Measurements from ENCODE around the gene RBM14. TPM values are rescaled to one million over a fixed set of nuclear protein-coding genes. Genes with fewer than 3 reads are reported as not detected.

The RBM14 gene
- total RNA-seq, 1 experiment from 2014 or later: 160 TPM

Other genes with a start within 250 kb of the RBM14 start
- gene SLC29A2, start 244.9 kb upstream of the RBM14 start, total RNA-seq (2022): 30.3 and 32.0 TPM in 2 replicates
- gene NPAS4, start 195.6 kb upstream of the RBM14 start, total RNA-seq (2022): not detected in 2 replicates
- 201 and 206 TPM in 2 replicates for gene MRPL11, start 177.8 kb upstream of the RBM14 start, total RNA-seq (2022)
- gene PELI3, start 149.7 kb upstream of the RBM14 start, total RNA-seq (2022): 21.0 and 21.1 TPM in 2 replicates
- 106 TPM in 2 replicates for gene DPP3, start 136.2 kb upstream of the RBM14 start, total RNA-seq (2022)
- 47.1 and 50.0 TPM in 2 replicates for gene BBS1, start 106.0 kb upstream of the RBM14 start, total RNA-seq (2022)
- 25.1 and 26.9 TPM in 2 replicates for gene ZDHHC24, start 70.6 kb upstream of the RBM14 start, total RNA-seq (2022)
- gene ACTN3, start 69.7 kb upstream of the RBM14 start, total RNA-seq (2022): 0.16 TPM in 1 of 2 replicates, not detected in the other
- not detected in 2 replicates for gene CTSF, start 48.0 kb upstream of the RBM14 start, total RNA-seq (2022)
- gene CCDC87, start 23.6 kb upstream of the RBM14 start, total RNA-seq (2022): 1.0 TPM in 2 replicates
- 52.9 and 54.0 TPM in 2 replicates for gene CCS, start 23.4 kb upstream of the RBM14 start, total RNA-seq (2022)
- gene RBM4, start 22.1 kb downstream of the RBM14 start, total RNA-seq (2022): 257 and 273 TPM in 2 replicates
- 39.8 and 45.8 TPM in 2 replicates for gene RBM4B, start 61.3 kb downstream of the RBM14 start, total RNA-seq (2022)
- 37.6 and 45.0 TPM in 2 replicates for gene SPTBN2, start 112.6 kb downstream of the RBM14 start, total RNA-seq (2022)
- gene RCE1, start 226.8 kb downstream of the RBM14 start, total RNA-seq (2022): 57.6 and 60.7 TPM in 2 replicates
- 14.1 and 17.3 TPM in 2 replicates for gene LRFN4, start 240.4 kb downstream of the RBM14 start, total RNA-seq (2022)